ENCODE measurements around the gene KRTAP10-4.

The KRTAP10-4 gene

GRCh38 chr21:44592446-44593311 is 19.1 kb downstream of the KRTAP10-4 start, which contains the start of gene KRTAP10-6:
KRTAP10-6 (minus strand) TSS chr21:44592505; CDS start chr21:44592484, 21 bp downstream.
- H3K27ac ChIP-seq: no peak within 1 kb of the TSS
- no peaks in the 10 kb centered on the region for H3K9me3 ChIP-seq (ENCODE audit: severe bottlenecking)
- H3K27me3 ChIP-seq (ENCODE audit: insufficient read depth, low read depth, severe bottlenecking): no peaks in the 10 kb centered on the region
- DNase-seq: no peak
- no peak within 1 kb of the TSS for H3K4me3 ChIP-seq (ENCODE audit: low read depth, low read length)
- H3K36me3 ChIP-seq: no peaks in the 10 kb centered on the region
- TF ChIP-seq CTCF (IDR thresholded peaks at IDR 0.05; ENCODE audit: low read depth, low read length): no peak

- TF ChIP-seq CTCF (IDR thresholded peaks at IDR 0.05; ENCODE audit: low read depth, low read length): no peak
- H3K27ac ChIP-seq: no peak overlapping the region
- no peaks in the 10 kb centered on the region for H3K36me3 ChIP-seq
- no peak for DNase-seq
- no peaks in the 10 kb centered on the region for H3K27me3 ChIP-seq (ENCODE audit: insufficient read depth, low read depth, severe bottlenecking)
- peaks cover 4% of the 10 kb centered on the region for H3K9me3 ChIP-seq (ENCODE audit: severe bottlenecking)
- H3K4me3 ChIP-seq (ENCODE audit: low read depth, low read length): no peak overlapping the region
Observed at GRCh38 chr21:44593598-44594405, 20.3 kb downstream of the KRTAP10-4 start.

GRCh38 chr21:44594406-44594916 is 20.9 kb downstream of the KRTAP10-4 start:
- Histone ChIP-seq H3K4me3 (ENCODE audit: low read depth, low read length) (no peak overlapping the region), H3K27ac (no peak overlapping the region), H3K27me3 (ENCODE audit: insufficient read depth, low read depth, severe bottlenecking) (no peaks in the 10 kb centered on the region), H3K36me3 (no peaks in the 10 kb centered on the region), H3K9me3 (ENCODE audit: severe bottlenecking) (peaks cover 4% of the 10 kb centered on the region)
- no peak for DNase-seq
- no peak for TF ChIP-seq CTCF (IDR thresholded peaks at IDR 0.05; ENCODE audit: low read depth, low read length)

- Histone ChIP-seq H3K4me3 (ENCODE audit: low read depth, low read length) (no peak overlapping the region), H3K9me3 (ENCODE audit: severe bottlenecking) (peaks cover 4% of the 10 kb centered on the region), H3K27me3 (ENCODE audit: insufficient read depth, low read depth, severe bottlenecking) (no peaks in the 10 kb centered on the region), H3K36me3 (no peaks in the 10 kb centered on the region), H3K27ac (no peak overlapping the region)
- DNase-seq: no peak
- TF ChIP-seq CTCF (IDR thresholded peaks at IDR 0.05; ENCODE audit: low read depth, low read length): no peak
Observed at GRCh38 chr21:44595524-44595923, 22.0 kb downstream of the KRTAP10-4 start.

- no peak for DNase-seq
- TF ChIP-seq CTCF (IDR thresholded peaks at IDR 0.05; ENCODE audit: low read depth, low read length): no peak
- Histone ChIP-seq H3K27me3 (ENCODE audit: insufficient read depth, low read depth, severe bottlenecking) (no peaks in the 10 kb centered on the region), H3K9me3 (ENCODE audit: severe bottlenecking) (peaks cover 4% of the 10 kb centered on the region), H3K4me3 (ENCODE audit: low read depth, low read length) (no peak overlapping the region), H3K36me3 (no peaks in the 10 kb centered on the region), H3K27ac (no peak overlapping the region)
Observed at GRCh38 chr21:44596068-44596725, 22.7 kb downstream of the KRTAP10-4 start.
